SU-DHL-6 (cell line): Measurements from ENCODE around the gene USP46.

Source experiments
- CTCF ChIP-seq: fragments of 200-600 bp; sonication (generic); IDR thresholded peaks from one replicate; pipeline ENCODE4 v1.5.1; 2017; ENCODE audit warnings: antibody characterized with exemption, mild to moderate bottlenecking, low read length, moderate library complexity; ENCODE audit not compliant: insufficient read depth, poor library complexity, severe bottlenecking
- EZH2phosphoT487 ChIP-seq: fragments of 200-600 bp; sonication (generic), shearing (Covaris generic); conservative IDR thresholded peaks from 2 replicates; pipeline ENCODE4 v1.6.1; 2018; ENCODE audit warnings: mild to moderate bottlenecking, antibody characterized with exemption, low read length, moderate library complexity, mixed read lengths

- TF ChIP-seq EZH2phosphoT487 (no peak), CTCF (no peak)
Measured at GRCh38 chr4:52604215-52604614, 54.9 kb downstream of the USP46 start.
